ENCODE measurements around the gene FCRL4. TPM values are rescaled to one million over a fixed set of nuclear protein-coding genes. Genes with fewer than 3 reads are reported as not detected.

The FCRL4 gene
- total and polyA plus RNA-seq, 2 of the 13 experiments (the other 11 are each of a cell fraction or from before 2014, with no cell fraction given): not detected

DNA sequence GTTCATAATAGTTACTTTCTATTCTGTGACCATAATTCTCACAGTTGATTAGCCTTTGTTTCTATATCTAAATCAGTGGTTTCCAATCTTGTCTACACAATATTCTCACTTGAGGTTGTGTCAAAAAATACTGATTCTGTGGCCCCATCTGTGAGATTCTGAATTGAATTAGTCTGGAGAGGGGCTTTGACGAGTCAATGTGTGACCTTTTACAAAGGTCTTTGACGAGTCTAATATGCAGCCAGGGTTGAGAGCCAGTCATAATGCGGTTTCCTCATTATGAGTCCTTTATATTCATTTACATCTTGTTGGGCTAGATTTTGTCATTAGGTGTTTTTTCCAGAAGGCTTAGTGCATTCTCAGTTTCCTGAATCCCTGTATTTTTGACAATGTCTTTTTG is 65.3 kb downstream of the FCRL4 start:
- no peak overlapping the region for H3K4me3 ChIP-seq (replicated peaks in 1 of 3; ENCODE audit: insufficient read depth in 1 of 3, low read depth in 2 of 3, low read length in 3 of 3)
- H3K9me3 ChIP-seq (ENCODE audit: low read length): no peaks in the 10 kb centered on the region
- no peaks in the 10 kb centered on the region; a peak in 1 of 5 replicates for H3K27me3 ChIP-seq (ENCODE audit: control insufficient read depth in 1 of 2, insufficient read depth in 2 of 2, low read length in 2 of 2)
- no peak overlapping the region for H3K27ac ChIP-seq (ENCODE audit: extremely low read length, insufficient read depth, low read length)
- WGBS (ENCODE audit: low lambda C conversion rate): 0% methylated on average over 3 of the region's 3 CpGs
- H2AFZ ChIP-seq (ENCODE audit: low read length): no peak overlapping the region
- H4K20me1 ChIP-seq (ENCODE audit: insufficient read depth, low read length): no peaks in the 10 kb centered on the region
- FAIRE-seq (no peak), ATAC-seq (no peak), DNase-seq (ENCODE audit: low spot score) (no peak)
- H3K9ac ChIP-seq (ENCODE audit: insufficient read depth, low read depth, low read length): no peak overlapping the region
- intact Hi-C loops (cut with micrococcal nuclease; ENCODE audit: unreplicated experiment) (no loop called here), in situ Hi-C loops (cut with HindIII; ENCODE audit: extremely low pct_ligation_motif_present, low pct_unique_long_range_greater_than_20kb) (no loop called here)
- TF ChIP-seq, protein P1, sequence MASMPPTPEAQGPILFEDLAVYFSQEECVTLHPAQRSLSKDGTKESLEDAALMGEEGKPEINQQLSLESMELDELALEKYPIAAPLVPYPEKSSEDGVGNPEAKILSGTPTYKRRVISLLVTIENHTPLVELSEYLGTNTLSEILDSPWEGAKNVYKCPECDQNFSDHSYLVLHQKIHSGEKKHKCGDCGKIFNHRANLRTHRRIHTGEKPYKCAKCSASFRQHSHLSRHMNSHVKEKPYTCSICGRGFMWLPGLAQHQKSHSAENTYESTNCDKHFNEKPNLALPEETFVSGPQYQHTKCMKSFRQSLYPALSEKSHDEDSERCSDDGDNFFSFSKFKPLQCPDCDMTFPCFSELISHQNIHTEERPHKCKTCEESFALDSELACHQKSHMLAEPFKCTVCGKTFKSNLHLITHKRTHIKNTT (CRISPR knock-in tag; IDR thresholded peaks at IDR 0.05): no peak
- TF ChIP-seq ZNF572 (CRISPR knock-in tag; IDR thresholded peaks at IDR 0.05) (no peak), JUNB (CRISPR knock-in tag; IDR thresholded peaks at IDR 0.05; ENCODE audit: borderline replicate concordance) (no peak), GLI4 (CRISPR knock-in tag; IDR thresholded peaks at IDR 0.05; ENCODE audit: borderline replicate concordance) (no peak), SIN3A (IDR thresholded peaks at IDR 0.05; ENCODE audit: borderline replicate concordance, low read depth, low read length) (no peak), NFYB (CRISPR knock-in tag; IDR thresholded peaks at IDR 0.05) (no peak), RBAK (CRISPR knock-in tag; IDR thresholded peaks at IDR 0.05) (no peak), NFKB2 (CRISPR knock-in tag; IDR thresholded peaks at IDR 0.05; ENCODE audit: borderline replicate concordance) (no peak), MTF1 (CRISPR knock-in tag; IDR thresholded peaks at IDR 0.05) (no peak)
- no peaks in the 10 kb centered on the region for H3K79me2 ChIP-seq (ENCODE audit: insufficient read depth, low read length)
- no TSS peak for BruUV-seq (replicated peaks)
- POLR2A ChIA-PET: no interaction called here
- H3K4me1 ChIP-seq (ENCODE audit: insufficient read depth, low read length): no peaks in the 10 kb centered on the region
- no peak overlapping the region for H3K4me2 ChIP-seq (ENCODE audit: low read depth, low read length)
- CTCF ChIA-PET (ENCODE audit: low intra/inter-chr PET ratio, low total read pairs): no interaction called here
- H3K36me3 ChIP-seq (replicated peaks in 1 of 2; ENCODE audit: control insufficient read depth in 1 of 2, insufficient read depth in 2 of 2, low read length in 2 of 2): no peaks in the 10 kb centered on the region
